Parathyroid adenoma (tissue), 2 donors: ENCODE results near the gene RAP1GAP2.

Experiments used
- H2AFZ ChIP-seq: fragments of 300-600 bp; sonication (generic); one replicate; pipeline ENCODE4 v1.7.0; 2017; ENCODE audit warnings: antibody characterized with exemption, mild to moderate bottlenecking
- H3K27ac ChIP-seq: fragments of 300-600 bp; sonication (generic); one replicate; pipeline ENCODE4 v1.7.0; 2017
- H3K27me3 ChIP-seq: fragments of 300-600 bp; sonication (generic); one replicate; pipeline ENCODE4 v1.7.0; 2017; ENCODE audit warnings: low read length; ENCODE audit not compliant: control insufficient read depth, insufficient read depth
- H3K36me3 ChIP-seq: fragments of 300-600 bp; sonication (generic); one replicate; pipeline ENCODE4 v1.7.0; 2017; ENCODE audit warnings: low read length; ENCODE audit not compliant: control insufficient read depth, insufficient read depth
- H3K4me1 ChIP-seq: fragments of 300-600 bp; sonication (generic); one replicate; pipeline ENCODE4 v1.7.0; 2017; ENCODE audit warnings: control low read depth
- H3K4me2 ChIP-seq: fragments of 300-600 bp; sonication (generic); one replicate; pipeline ENCODE4 v1.7.0; 2017; ENCODE audit warnings: low read length
- H3K4me3 ChIP-seq: fragments of 300-600 bp; sonication (generic); one replicate; pipeline ENCODE4 v1.7.0; 2017; ENCODE audit warnings: low read depth, low read length
- H3K79me2 ChIP-seq: fragments of 300-600 bp; sonication (generic); one replicate; pipeline ENCODE4 v1.7.0; 2017; ENCODE audit warnings: control low read depth
- H3K9ac ChIP-seq: fragments of 300-600 bp; sonication (generic); one replicate; pipeline ENCODE4 v1.7.0; 2017; ENCODE audit warnings: mild to moderate bottlenecking
- H3K9me3 ChIP-seq: fragments of 300-600 bp; sonication (generic); one replicate; pipeline ENCODE4 v1.7.0; 2017; ENCODE audit warnings: low read length; ENCODE audit not compliant: control insufficient read depth
- CTCF ChIP-seq: fragments of 300-600 bp; sonication (generic); IDR thresholded peaks from one replicate; pipeline ENCODE4 v1.7.0; 2017; ENCODE audit warnings: antibody characterized with exemption, mild to moderate bottlenecking
- donor health status: primary hyperparathyroidism.

Gene RAP1GAP2

GRCh38 chr17:2786176-2786881, 9.9 kb upstream of the RAP1GAP2 start:
- peak overlapping the region; percentile 31 for H2AFZ ChIP-seq
- H3K36me3 ChIP-seq = no peaks in the 10 kb centered on the region
- H3K27ac ChIP-seq = no peak overlapping the region
- H3K4me3 ChIP-seq = no peak overlapping the region
- H3K4me2 ChIP-seq = no peak overlapping the region
- no peak overlapping the region for H3K9ac ChIP-seq
- no peaks in the 10 kb centered on the region for H3K4me1 ChIP-seq
- peak; percentile 66 for TF ChIP-seq CTCF
- no peaks in the 10 kb centered on the region for H3K9me3 ChIP-seq
- H3K79me2 ChIP-seq = no peaks in the 10 kb centered on the region
- no peaks in the 10 kb centered on the region for H3K27me3 ChIP-seq

- Histone ChIP-seq H3K4me2 (no peak overlapping the region), H3K27ac (no peak overlapping the region), H3K9me3 (no peaks in the 10 kb centered on the region), H3K36me3 (no peaks in the 10 kb centered on the region), H3K79me2 (no peaks in the 10 kb centered on the region), H3K27me3 (no peaks in the 10 kb centered on the region), H2AFZ (no peak overlapping the region), H3K4me3 (no peak overlapping the region), H3K4me1 (no peaks in the 10 kb centered on the region), H3K9ac (no peak overlapping the region)
- TF ChIP-seq CTCF = no peak
Measured at GRCh38 chr17:2789700-2790099, 6.5 kb upstream of the RAP1GAP2 start.

DNA sequence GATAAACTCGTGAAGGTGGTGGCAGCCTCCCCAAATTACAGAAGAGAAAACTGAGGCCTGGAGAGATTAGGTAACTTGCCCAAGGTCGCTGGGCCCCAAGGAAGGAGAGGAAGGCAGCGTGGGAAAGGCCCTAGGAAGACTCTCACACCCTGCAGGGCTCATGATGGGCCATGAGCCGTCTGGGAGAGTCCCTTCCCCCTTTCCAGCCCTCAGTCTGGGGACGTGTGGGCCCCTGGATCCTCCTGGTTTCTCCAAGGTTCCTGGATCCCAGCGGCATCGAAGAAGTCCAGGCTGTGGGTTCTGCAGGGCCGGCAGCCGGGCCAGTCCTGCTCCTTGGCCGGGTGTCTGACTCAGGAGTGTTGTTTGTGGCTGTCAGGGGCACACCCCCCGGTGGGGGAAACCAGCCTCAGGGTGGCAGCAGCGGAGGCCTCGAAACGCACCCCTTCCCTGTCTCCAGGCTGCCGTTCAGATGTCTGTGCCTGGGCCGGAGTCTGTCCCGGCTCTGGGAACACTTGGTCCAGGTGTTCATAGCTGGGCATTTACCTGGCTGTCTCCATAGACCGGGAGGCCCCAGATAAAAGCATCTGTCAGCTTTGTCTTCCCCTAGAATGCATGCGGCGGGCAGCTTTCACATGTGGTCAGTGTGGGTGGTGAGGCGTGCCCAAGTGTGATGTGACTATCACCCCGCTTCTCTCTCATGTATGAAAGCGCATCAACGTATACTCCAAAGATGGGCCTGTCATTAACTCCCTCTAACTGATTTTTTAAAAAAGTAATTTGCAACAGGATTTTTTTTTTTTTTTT, 3.7 kb upstream of the RAP1GAP2 start:
- no peaks in the 10 kb centered on the region for H3K27me3 ChIP-seq
- TF ChIP-seq CTCF = no peak
- H2AFZ ChIP-seq = no peak overlapping the region
- no peaks in the 10 kb centered on the region for H3K79me2 ChIP-seq
- no peaks in the 10 kb centered on the region for H3K9me3 ChIP-seq
- H3K36me3 ChIP-seq = no peaks in the 10 kb centered on the region
- H3K4me1 ChIP-seq = no peaks in the 10 kb centered on the region
- no peak overlapping the region for H3K9ac ChIP-seq
- H3K4me2 ChIP-seq = no peak overlapping the region
- H3K27ac ChIP-seq = no peak overlapping the region
- no peak overlapping the region for H3K4me3 ChIP-seq

- Histone ChIP-seq H3K9ac (no peak overlapping the region), H3K4me1 (no peaks in the 10 kb centered on the region), H3K4me3 (no peak overlapping the region), H3K27ac (no peak overlapping the region), H3K27me3 (no peaks in the 10 kb centered on the region), H3K4me2 (no peak overlapping the region), H2AFZ (no peak overlapping the region), H3K79me2 (no peaks in the 10 kb centered on the region), H3K9me3 (no peaks in the 10 kb centered on the region), H3K36me3 (no peaks in the 10 kb centered on the region)
- TF ChIP-seq CTCF = no peak
Measured at GRCh38 chr17:2794111-2794803, 2.0 kb upstream of the RAP1GAP2 start.
